Activated CD4-positive, alpha-beta T cell treated with anti-CD3 and anti-CD28 coated beads for 24 hours (primary cell): ENCODE measurements around the gene DTX1.

Experiments
- DNase-seq, 2 donors: peaks; one replicate each; pipeline ENCODE4 v3.0.0-alpha.2; 2020; ENCODE audit warnings: low read depth in 2 of 2

DTX1 gene

GRCh38 chr12:113071135-113072112 lies 14.9 kb downstream of the DTX1 start:
- no peak for DNase-seq

- DNase-seq = no peak
Observed at GRCh38 chr12:113072136-113072535, 15.6 kb downstream of the DTX1 start.

GRCh38 chr12:113073586-113073985 lies 17.1 kb downstream of the DTX1 start:
- no peak for DNase-seq

GRCh38 chr12:113075137-113075683 lies 18.7 kb downstream of the DTX1 start:
- no peak for DNase-seq

GRCh38 chr12:113077057-113077858 lies 20.7 kb downstream of the DTX1 start:
- DNase-seq = no peak

- DNase-seq = no peak
Observed at GRCh38 chr12:113077859-113078255, 21.3 kb downstream of the DTX1 start.

- no peak for DNase-seq
Observed at GRCh38 chr12:113081873-113082272, 25.3 kb downstream of the DTX1 start.

- no peak for DNase-seq
Observed at GRCh38 chr12:113082486-113083148, 26.1 kb downstream of the DTX1 start.

- DNase-seq = no peak
Observed at GRCh38 chr12:113083863-113084435, 27.4 kb downstream of the DTX1 start.

- DNase-seq = no peak
Observed at GRCh38 chr12:113086249-113087164, 30.0 kb downstream of the DTX1 start.

GRCh38 chr12:113087193-113087592 lies 30.7 kb downstream of the DTX1 start:
- DNase-seq = no peak

GRCh38 chr12:113088037-113088436 lies 31.5 kb downstream of the DTX1 start:
- no peak for DNase-seq

- DNase-seq = peak; percentile 32 to 43
Observed at GRCh38 chr12:113088971-113089756, 32.6 kb downstream of the DTX1 start.

GRCh38 chr12:113089839-113090238 lies 33.3 kb downstream of the DTX1 start:
- DNase-seq = no peak

GRCh38 chr12:113090740-113091139 lies 34.2 kb downstream of the DTX1 start:
- DNase-seq = no peak

GRCh38 chr12:113091506-113091905 lies 35.0 kb downstream of the DTX1 start:
- DNase-seq = no peak

GRCh38 chr12:113092607-113093408 lies 36.3 kb downstream of the DTX1 start:
- DNase-seq = no peak

- DNase-seq = no peak
Observed at GRCh38 chr12:113093409-113094101, 37.0 kb downstream of the DTX1 start.
